Measurements from ENCODE around the gene JAK1.

JAK1 gene

GRCh38 chr1:64814427-64814826 is 151.9 kb downstream of the JAK1 start:
- H3K18ac ChIP-seq (ENCODE audit: low read length): no peak overlapping the region
- no peak overlapping the region for H3K23ac ChIP-seq (ENCODE audit: low read length)
- H3K56ac ChIP-seq (ENCODE audit: low read length): no peak overlapping the region
- no peak overlapping the region for H3K4ac ChIP-seq (ENCODE audit: low read depth, low read length)
- DNase-seq: no peak
- H4K5ac ChIP-seq (ENCODE audit: low read length): no peak overlapping the region
- H3K79me2 ChIP-seq (ENCODE audit: control insufficient read depth, insufficient read depth, low read length): no peaks in the 10 kb centered on the region
- no peaks in the 10 kb centered on the region for H3K4me1 ChIP-seq (ENCODE audit: control insufficient read depth, low read depth, low read length)
- no peak overlapping the region for H3K9ac ChIP-seq (ENCODE audit: low read length)
- no peak overlapping the region for H3K4me3 ChIP-seq (ENCODE audit: low read length)
- H2BK5ac ChIP-seq (ENCODE audit: low read length): no peak overlapping the region
- no CpG with 5 or more reads among the region's 1 CpG for WGBS (ENCODE audit: extremely low coverage, insufficient coverage, low lambda C conversion rate)
- no peaks in the 10 kb centered on the region for H3K27me3 ChIP-seq (ENCODE audit: insufficient read depth, low read length, poor library complexity)
- H3K79me1 ChIP-seq (ENCODE audit: low read length): no peaks in the 10 kb centered on the region
- no peak overlapping the region for H3K4me2 ChIP-seq (ENCODE audit: low read length)
- no peak overlapping the region for H4K8ac ChIP-seq (ENCODE audit: low read depth, low read length)
- no peak overlapping the region for H3K27ac ChIP-seq (ENCODE audit: low read depth, low read length)
- no peak overlapping the region for H2BK120ac ChIP-seq (ENCODE audit: low read depth, low read length)
- H2BK15ac ChIP-seq (replicated peaks; ENCODE audit: low read depth): no peak overlapping the region
- H3K36me3 ChIP-seq (ENCODE audit: control insufficient read depth, insufficient read depth, low read length): no peaks in the 10 kb centered on the region
- H2AK5ac ChIP-seq (ENCODE audit: low read length): no peak overlapping the region

- Histone ChIP-seq H3K4me2 (ENCODE audit: low read length) (no peak overlapping the region), H3K79me2 (ENCODE audit: control insufficient read depth, insufficient read depth, low read length) (no peaks in the 10 kb centered on the region), H3K4me1 (ENCODE audit: control insufficient read depth, low read depth, low read length) (no peaks in the 10 kb centered on the region), H3K36me3 (ENCODE audit: control insufficient read depth, insufficient read depth, low read length) (no peaks in the 10 kb centered on the region), H2BK5ac (ENCODE audit: low read length) (no peak overlapping the region), H3K27me3 (ENCODE audit: insufficient read depth, low read length, poor library complexity) (no peaks in the 10 kb centered on the region), H2AK5ac (ENCODE audit: low read length) (no peak overlapping the region), H3K56ac (ENCODE audit: low read length) (no peak overlapping the region), H3K27ac (ENCODE audit: low read depth, low read length) (no peak overlapping the region), H2BK15ac (replicated peaks; ENCODE audit: low read depth) (no peak overlapping the region), H3K4ac (ENCODE audit: low read depth, low read length) (no peak overlapping the region), H4K5ac (ENCODE audit: low read length) (no peak overlapping the region), H3K79me1 (ENCODE audit: low read length) (no peaks in the 10 kb centered on the region), H4K8ac (ENCODE audit: low read depth, low read length) (no peak overlapping the region), H3K18ac (ENCODE audit: low read length) (no peak overlapping the region), H3K23ac (ENCODE audit: low read length) (no peak overlapping the region), H3K9ac (ENCODE audit: low read length) (no peak overlapping the region), H2BK120ac (ENCODE audit: low read depth, low read length) (no peak overlapping the region), H3K4me3 (ENCODE audit: low read length) (no peak overlapping the region)
- no CpG with 5 or more reads among the region's 6 CpGs for WGBS (ENCODE audit: extremely low coverage, insufficient coverage, low lambda C conversion rate)
- no peak for DNase-seq
Observed at GRCh38 chr1:64811131-64811530, 155.2 kb downstream of the JAK1 start.

GRCh38 chr1:64810001-64810400 is 156.3 kb downstream of the JAK1 start:
- no peak overlapping the region for H3K27ac ChIP-seq (ENCODE audit: low read depth, low read length)
- no peak overlapping the region for H2BK15ac ChIP-seq (replicated peaks; ENCODE audit: low read depth)
- no peaks in the 10 kb centered on the region for H3K4me1 ChIP-seq (ENCODE audit: control insufficient read depth, low read depth, low read length)
- no peaks in the 10 kb centered on the region for H3K36me3 ChIP-seq (ENCODE audit: control insufficient read depth, insufficient read depth, low read length)
- no peak overlapping the region for H4K5ac ChIP-seq (ENCODE audit: low read length)
- no CpG with 5 or more reads among the region's 1 CpG for WGBS (ENCODE audit: extremely low coverage, insufficient coverage, low lambda C conversion rate)
- H2BK120ac ChIP-seq (ENCODE audit: low read depth, low read length): no peak overlapping the region
- H3K56ac ChIP-seq (ENCODE audit: low read length): no peak overlapping the region
- H2AK5ac ChIP-seq (ENCODE audit: low read length): no peak overlapping the region
- DNase-seq: no peak
- no peak overlapping the region for H3K4me3 ChIP-seq (ENCODE audit: low read length)
- no peaks in the 10 kb centered on the region for H3K27me3 ChIP-seq (ENCODE audit: insufficient read depth, low read length, poor library complexity)
- no peak overlapping the region for H2BK5ac ChIP-seq (ENCODE audit: low read length)
- H3K4me2 ChIP-seq (ENCODE audit: low read length): no peak overlapping the region
- H3K4ac ChIP-seq (ENCODE audit: low read depth, low read length): no peak overlapping the region
- H3K79me1 ChIP-seq (ENCODE audit: low read length): no peaks in the 10 kb centered on the region
- no peak overlapping the region for H4K8ac ChIP-seq (ENCODE audit: low read depth, low read length)
- no peak overlapping the region for H3K18ac ChIP-seq (ENCODE audit: low read length)
- H3K23ac ChIP-seq (ENCODE audit: low read length): no peak overlapping the region
- no peak overlapping the region for H3K9ac ChIP-seq (ENCODE audit: low read length)
- H3K79me2 ChIP-seq (ENCODE audit: control insufficient read depth, insufficient read depth, low read length): no peaks in the 10 kb centered on the region

GRCh38 chr1:64809309-64809708 is 157.0 kb downstream of the JAK1 start:
- Histone ChIP-seq H3K4me2 (ENCODE audit: low read length) (no peak overlapping the region), H2BK5ac (ENCODE audit: low read length) (no peak overlapping the region), H3K4me1 (ENCODE audit: control insufficient read depth, low read depth, low read length) (no peaks in the 10 kb centered on the region), H3K23ac (ENCODE audit: low read length) (no peak overlapping the region), H3K79me2 (ENCODE audit: control insufficient read depth, insufficient read depth, low read length) (no peaks in the 10 kb centered on the region), H2BK15ac (replicated peaks; ENCODE audit: low read depth) (no peak overlapping the region), H4K5ac (ENCODE audit: low read length) (no peak overlapping the region), H3K27me3 (ENCODE audit: insufficient read depth, low read length, poor library complexity) (no peaks in the 10 kb centered on the region), H4K8ac (ENCODE audit: low read depth, low read length) (no peak overlapping the region), H3K27ac (ENCODE audit: low read depth, low read length) (no peak overlapping the region), H3K36me3 (ENCODE audit: control insufficient read depth, insufficient read depth, low read length) (no peaks in the 10 kb centered on the region), H3K18ac (ENCODE audit: low read length) (no peak overlapping the region), H3K4me3 (ENCODE audit: low read length) (no peak overlapping the region), H3K9ac (ENCODE audit: low read length) (no peak overlapping the region), H3K79me1 (ENCODE audit: low read length) (no peaks in the 10 kb centered on the region), H3K4ac (ENCODE audit: low read depth, low read length) (no peak overlapping the region), H2BK120ac (ENCODE audit: low read depth, low read length) (no peak overlapping the region), H2AK5ac (ENCODE audit: low read length) (no peak overlapping the region), H3K56ac (ENCODE audit: low read length) (no peak overlapping the region)
- DNase-seq: no peak

- no peak overlapping the region for H2AK5ac ChIP-seq (ENCODE audit: low read length)
- no peaks in the 10 kb centered on the region for H3K4me1 ChIP-seq (ENCODE audit: control insufficient read depth, low read depth, low read length)
- H3K79me2 ChIP-seq (ENCODE audit: control insufficient read depth, insufficient read depth, low read length): no peaks in the 10 kb centered on the region
- no peak overlapping the region for H4K5ac ChIP-seq (ENCODE audit: low read length)
- no peak overlapping the region for H4K8ac ChIP-seq (ENCODE audit: low read depth, low read length)
- H3K4ac ChIP-seq (ENCODE audit: low read depth, low read length): no peak overlapping the region
- no peak for DNase-seq
- no peak overlapping the region for H3K27ac ChIP-seq (ENCODE audit: low read depth, low read length)
- WGBS (ENCODE audit: extremely low coverage, insufficient coverage, low lambda C conversion rate): no CpG with 5 or more reads among the region's 6 CpGs
- no peak overlapping the region for H2BK15ac ChIP-seq (replicated peaks; ENCODE audit: low read depth)
- no peaks in the 10 kb centered on the region for H3K79me1 ChIP-seq (ENCODE audit: low read length)
- H3K9ac ChIP-seq (ENCODE audit: low read length): no peak overlapping the region
- H2BK5ac ChIP-seq (ENCODE audit: low read length): no peak overlapping the region
- no peak overlapping the region for H3K23ac ChIP-seq (ENCODE audit: low read length)
- H3K56ac ChIP-seq (ENCODE audit: low read length): no peak overlapping the region
- H3K4me2 ChIP-seq (ENCODE audit: low read length): no peak overlapping the region
- no peak overlapping the region for H3K18ac ChIP-seq (ENCODE audit: low read length)
- H2BK120ac ChIP-seq (ENCODE audit: low read depth, low read length): no peak overlapping the region
- H3K4me3 ChIP-seq (ENCODE audit: low read length): no peak overlapping the region
- no peaks in the 10 kb centered on the region for H3K27me3 ChIP-seq (ENCODE audit: insufficient read depth, low read length, poor library complexity)
- no peaks in the 10 kb centered on the region for H3K36me3 ChIP-seq (ENCODE audit: control insufficient read depth, insufficient read depth, low read length)
Observed at GRCh38 chr1:64801851-64802523, 164.4 kb downstream of the JAK1 start.

GRCh38 chr1:64798872-64799271 is 167.5 kb downstream of the JAK1 start:
- no peak overlapping the region for H3K23ac ChIP-seq (ENCODE audit: low read length)
- H2BK120ac ChIP-seq (ENCODE audit: low read depth, low read length): no peak overlapping the region
- no peak overlapping the region for H3K56ac ChIP-seq (ENCODE audit: low read length)
- no peak overlapping the region for H3K27ac ChIP-seq (ENCODE audit: low read depth, low read length)
- no peak overlapping the region for H4K8ac ChIP-seq (ENCODE audit: low read depth, low read length)
- H3K4me3 ChIP-seq (ENCODE audit: low read length): no peak overlapping the region
- H2AK5ac ChIP-seq (ENCODE audit: low read length): no peak overlapping the region
- H2BK5ac ChIP-seq (ENCODE audit: low read length): no peak overlapping the region
- H3K79me1 ChIP-seq (ENCODE audit: low read length): no peaks in the 10 kb centered on the region
- H3K9ac ChIP-seq (ENCODE audit: low read length): no peak overlapping the region
- H2BK15ac ChIP-seq (replicated peaks; ENCODE audit: low read depth): no peak overlapping the region
- H3K18ac ChIP-seq (ENCODE audit: low read length): no peak overlapping the region
- H3K27me3 ChIP-seq (ENCODE audit: insufficient read depth, low read length, poor library complexity): no peaks in the 10 kb centered on the region
- no peak overlapping the region for H4K5ac ChIP-seq (ENCODE audit: low read length)
- no peak for DNase-seq
- H3K36me3 ChIP-seq (ENCODE audit: control insufficient read depth, insufficient read depth, low read length): no peaks in the 10 kb centered on the region
- H3K4ac ChIP-seq (ENCODE audit: low read depth, low read length): no peak overlapping the region
- no peaks in the 10 kb centered on the region for H3K79me2 ChIP-seq (ENCODE audit: control insufficient read depth, insufficient read depth, low read length)
- H3K4me1 ChIP-seq (ENCODE audit: control insufficient read depth, low read depth, low read length): no peaks in the 10 kb centered on the region
- H3K4me2 ChIP-seq (ENCODE audit: low read length): no peak overlapping the region
